Measurements from ENCODE around the gene MALAT1. TPM values are rescaled to one million over a fixed set of nuclear protein-coding genes. Genes with fewer than 3 reads are reported as not detected.

MALAT1 gene
- total and polyA plus RNA-seq, 2 of the 13 experiments (the other 11 are each of a cell fraction or from before 2014, with no cell fraction given), result 143 to 1,237 TPM

- TF ChIP-seq ZFP36 (IDR thresholded peaks at IDR 0.05; ENCODE audit: borderline replicate concordance, low read depth, low read length, partially characterized antibody), result no peak
- no peak for TF ChIP-seq ZNF18 (CRISPR knock-in tag; IDR thresholded peaks at IDR 0.05; ENCODE audit: insufficient replicate concordance)
- no peak for TF ChIP-seq CSRNP2 (CRISPR knock-in tag; conservative IDR thresholded peaks at IDR 0.05; ENCODE audit: low read depth)
- TF ChIP-seq MBNL3 (CRISPR knock-in tag; conservative IDR thresholded peaks at IDR 0.05), result no peak
- TF ChIP-seq ZBTB1 (CRISPR knock-in tag; IDR thresholded peaks at IDR 0.05; ENCODE audit: borderline replicate concordance), result no peak
- no peak for TF ChIP-seq ZNF224 (CRISPR knock-in tag; IDR thresholded peaks at IDR 0.05)
- TF ChIP-seq TEAD2 (CRISPR knock-in tag; IDR thresholded peaks at IDR 0.05), result no peak
- TF ChIP-seq ZNF607 (CRISPR knock-in tag; IDR thresholded peaks at IDR 0.05; ENCODE audit: borderline replicate concordance), result no peak
- 0 out of 2 replicates have a peak, but pooled peaks have one; percentile 71 for TF ChIP-seq ZNF772 (CRISPR knock-in tag; IDR thresholded peaks at IDR 0.05)
- no peak for TF ChIP-seq TRAFD1 (CRISPR knock-in tag; IDR thresholded peaks at IDR 0.05; ENCODE audit: borderline replicate concordance)
- peak; percentile 89 for TF ChIP-seq RAD51 (IDR thresholded peaks at IDR 0.05; ENCODE audit: borderline replicate concordance)
- no peak for TF ChIP-seq ZNF20 (CRISPR knock-in tag; IDR thresholded peaks at IDR 0.05)
- TF ChIP-seq NPAS2 (CRISPR knock-in tag; IDR thresholded peaks at IDR 0.05; ENCODE audit: borderline replicate concordance), result no peak
- TF ChIP-seq U2AF1 (optimal IDR thresholded peaks at IDR 0.05; ENCODE audit: low read depth, low read length), result no peak
- no peak for TF ChIP-seq MEIS1 (CRISPR knock-in tag; IDR thresholded peaks at IDR 0.05; ENCODE audit: borderline replicate concordance)
- no peak for TF ChIP-seq SRSF9 (IDR thresholded peaks at IDR 0.05; ENCODE audit: borderline replicate concordance, insufficient read depth, low read depth, low read length, poor library complexity, severe bottlenecking)
- peak; percentile 79 for TF ChIP-seq GATAD2A (CRISPR knock-in tag; IDR thresholded peaks at IDR 0.05)
- no peak for TF ChIP-seq ZSCAN5A (CRISPR knock-in tag; IDR thresholded peaks at IDR 0.05; ENCODE audit: borderline replicate concordance)
- TF ChIP-seq ZNF775 (CRISPR knock-in tag; IDR thresholded peaks at IDR 0.05; ENCODE audit: borderline replicate concordance), result no peak
- TF ChIP-seq BATF2 (CRISPR knock-in tag; IDR thresholded peaks at IDR 0.05), result no peak
- peak; percentile 86 for TF ChIP-seq SALL1 (CRISPR knock-in tag; IDR thresholded peaks at IDR 0.05)
- TF ChIP-seq NONO (IDR thresholded peaks at IDR 0.05), result no peak
- TF ChIP-seq NONO (CRISPR knock-in tag; conservative IDR thresholded peaks at IDR 0.05), result no peak
These were observed 11.2 kb upstream of the MALAT1 start (continued) for GRCh38 chr11:65487467-65488272.

All from HepG2 (cell line).